H1 (cell line): ENCODE results near the gene CLEC16A. TPM values are rescaled to one million over a fixed set of nuclear protein-coding genes. Genes with fewer than 3 reads are reported as not detected.

ENCODE experiments used
- CTCF ChIA-PET: fragments of 300-600 bp; sonication (Branson Sonifier 250); formaldehyde crosslinking; loops from one replicate; lab custom pipeline; 2021; ENCODE audit not compliant: partially characterized antibody; lab: Charles Lee
- POLR2A ChIA-PET: fragments of 300-600 bp; sonication (Branson Sonifier 250); formaldehyde crosslinking; loops from one replicate; lab custom pipeline; 2021; ENCODE audit warnings: inconsistent platforms; ENCODE audit not compliant: partially characterized antibody; lab: Charles Lee
- DNase-seq, 2 experiments: peaks; one replicate each; pipeline versions ENCODE4 v3.0.0 to v3.0.0-alpha.2; 2010 to 2022; ENCODE audit warnings: low spot score in 2 of 2, low read depth in 1 of 2, mixed read lengths in 1 of 2
- FAIRE-seq: peaks from 2 replicates; lab custom pipeline; 2011; peaks lifted over from hg19 to GRCh38; lab: Jason Lieb, UNC
- H2AFZ ChIP-seq: 2 replicates; pipeline ENCODE4 v1.8.1; 2012; ENCODE audit warnings: low read length, inconsistent platforms
- H2AK5ac ChIP-seq: 2 replicates; pipeline ENCODE4 v1.6.1; 2013; ENCODE audit warnings: low read depth, low read length
- H2BK120ac ChIP-seq: replicated peaks from 2 replicates; pipeline ENCODE3; 2013; ENCODE audit warnings: low read depth, low read length, inconsistent platforms
- H2BK12ac ChIP-seq: 2 replicates; pipeline ENCODE4 v1.6.1; 2013; ENCODE audit warnings: low read depth, low read length
- H2BK15ac ChIP-seq: 2 replicates; pipeline ENCODE4 v1.6.1; 2013; ENCODE audit warnings: low read length
- H2BK20ac ChIP-seq: 2 replicates; pipeline ENCODE4 v1.6.1; 2013; ENCODE audit warnings: low read length
- H2BK5ac ChIP-seq: 2 replicates; pipeline ENCODE4 v1.6.1; 2013; ENCODE audit warnings: low read depth, low read length
- H3K14ac ChIP-seq: 2 replicates; pipeline ENCODE4 v1.6.1; 2013; ENCODE audit warnings: inconsistent platforms; ENCODE audit not compliant: insufficient read length
- H3K18ac ChIP-seq: 2 replicates; pipeline ENCODE4 v1.6.1; 2013; ENCODE audit warnings: low read length; ENCODE audit errors: extremely low read depth
- H3K23ac ChIP-seq: 2 replicates; pipeline ENCODE4 v1.6.1; 2013; ENCODE audit warnings: inconsistent platforms; ENCODE audit not compliant: insufficient read length
- H3K23me2 ChIP-seq: 2 replicates; pipeline ENCODE4 v1.6.1; 2013; ENCODE audit warnings: low read depth, low read length
- H3K27ac ChIP-seq: 2 replicates; pipeline ENCODE4 v1.6.1; 2011; ENCODE audit warnings: low read depth, low read length, inconsistent platforms
- H3K27me3 ChIP-seq, 4 experiments: replicated peaks in 1 of 4; 1 replicate in 1 of 4; 2 replicates in 3 of 4; pipeline versions ENCODE4 v1.6.1 to v1.8.1; 2011 to 2013; ENCODE audit warnings: low read length in 3 of 4, mild to moderate bottlenecking in 3 of 4, inconsistent platforms in 2 of 4, mixed read lengths in 2 of 4, moderate library complexity in 1 of 4; ENCODE audit not compliant: control insufficient read depth in 3 of 4, insufficient read depth in 3 of 4; ENCODE audit errors: extremely low read depth in 1 of 4
- H3K36me3 ChIP-seq, 4 experiments: 2 replicates each; pipeline versions ENCODE4 v1.6.1 to v1.8.1; 2011 to 2013; ENCODE audit warnings: mild to moderate bottlenecking in 4 of 4, low read length in 3 of 4, moderate library complexity in 2 of 4, control low read depth in 1 of 4, inconsistent platforms in 1 of 4; ENCODE audit not compliant: insufficient read depth in 4 of 4, control insufficient read depth in 2 of 4
- H3K4ac ChIP-seq: replicated peaks from 2 replicates; pipeline ENCODE3; 2013; ENCODE audit warnings: low read length, low read depth, mixed read lengths, inconsistent platforms; ENCODE audit not compliant: insufficient read length
- H3K4me1 ChIP-seq, 4 experiments: replicated peaks in 1 of 4; 1 replicate in 1 of 4; 2 replicates in 3 of 4; pipeline versions ENCODE4 v1.6.1 to v1.8.1; 2011 to 2013; ENCODE audit warnings: low read length in 3 of 4, inconsistent platforms in 2 of 4, mixed read lengths in 1 of 4; ENCODE audit not compliant: insufficient read depth in 4 of 4, control insufficient read depth in 3 of 4
- H3K4me2 ChIP-seq, 2 experiments: 2 replicates each; pipeline versions ENCODE4 v1.6.1 to v1.8.1; 2011 to 2013; ENCODE audit warnings: low read depth in 2 of 2, low read length in 2 of 2, control low read depth in 1 of 2, inconsistent platforms in 1 of 2, mild to moderate bottlenecking in 1 of 2; ENCODE audit not compliant: insufficient read depth in 1 of 2
- H3K4me3 ChIP-seq, 4 experiments: fragments of 200-600, 300-600 bp in 1 of 4; sonication (generic), shearing (Covaris generic), sonication (Bioruptor Twin) in 1 of 4; 2 replicates each; pipeline versions ENCODE4 v1.5.1 to v1.8.1; 2011 to 2016; ENCODE audit warnings: low read length in 4 of 4, low read depth in 3 of 4, control low read depth in 2 of 4, inconsistent platforms in 2 of 4, mild to moderate bottlenecking in 2 of 4, mixed read lengths in 1 of 4, moderate library complexity in 1 of 4; ENCODE audit not compliant: insufficient read depth in 2 of 4; ENCODE audit errors: extremely low read depth in 1 of 4
- H3K56ac ChIP-seq: replicated peaks from 2 replicates; pipeline ENCODE3; 2013; ENCODE audit warnings: low read depth, mild to moderate bottlenecking, mixed read lengths, low read length, inconsistent platforms; ENCODE audit not compliant: insufficient read length
- H3K79me1 ChIP-seq: 2 replicates; pipeline ENCODE4 v1.6.1; 2013; ENCODE audit warnings: low read depth, low read length, control low read depth
- H3K79me2 ChIP-seq, 2 experiments: 2 replicates each; pipeline versions ENCODE4 v1.6.1 to v1.8.1; 2012 to 2013; ENCODE audit warnings: low read length in 2 of 2, mild to moderate bottlenecking in 2 of 2, inconsistent platforms in 1 of 2; ENCODE audit not compliant: insufficient read depth in 2 of 2, control insufficient read depth in 1 of 2
- H3K9ac ChIP-seq, 4 experiments: replicated peaks in 1 of 4; 1 replicate in 1 of 4; 2 replicates in 3 of 4; pipeline versions ENCODE4 v1.6.1 to v1.8.1; 2011 to 2013; ENCODE audit warnings: low read depth in 3 of 4, low read length in 3 of 4, control low read depth in 2 of 4, mild to moderate bottlenecking in 2 of 4, moderate library complexity in 2 of 4, inconsistent platforms in 1 of 4; ENCODE audit errors: extremely low read depth in 1 of 4
- H3K9me3 ChIP-seq, 2 experiments: 2 replicates each; pipeline versions ENCODE4 v1.6.1 to v1.8.1; 2012 to 2013; ENCODE audit warnings: mild to moderate bottlenecking in 2 of 2, moderate library complexity in 2 of 2, control low read depth in 1 of 2, inconsistent platforms in 1 of 2, low read depth in 1 of 2, low read length in 1 of 2, mixed read lengths in 1 of 2; ENCODE audit not compliant: insufficient read depth in 2 of 2
- H4K20me1 ChIP-seq, 2 experiments: replicated peaks in 1 of 2; 2 replicates each; pipeline versions ENCODE3 to v1.8.1; 2011 to 2013; ENCODE audit warnings: inconsistent platforms in 2 of 2, low read length in 2 of 2, mild to moderate bottlenecking in 1 of 2; ENCODE audit not compliant: insufficient read depth in 2 of 2, control insufficient read depth in 1 of 2
- H4K5ac ChIP-seq: 2 replicates; pipeline ENCODE4 v1.6.1; 2013; ENCODE audit warnings: low read length, low read depth, mixed read lengths, inconsistent platforms; ENCODE audit not compliant: insufficient read length
- H4K8ac ChIP-seq: 2 replicates; pipeline ENCODE4 v1.8.0; 2013; ENCODE audit warnings: mild to moderate bottlenecking, moderate library complexity, low read length, inconsistent platforms; ENCODE audit not compliant: insufficient read depth; ENCODE audit errors: extremely low read depth
- H4K91ac ChIP-seq: replicated peaks from 2 replicates; pipeline ENCODE3; 2013; ENCODE audit warnings: low read length, mixed read lengths, inconsistent platforms; ENCODE audit not compliant: insufficient read length
- BCL11A ChIP-seq, 2 experiments: IDR thresholded peaks; one replicate each; pipeline ENCODE4 v1.6.1; 2011; ENCODE audit warnings: low read depth in 2 of 2, low read length in 2 of 2, mild to moderate bottlenecking in 2 of 2
- CBX5 ChIP-seq: fragments of 300-800, 300-1000 bp; sonication (generic); IDR thresholded peaks from 2 replicates; pipeline ENCODE4 v1.7.1; 2016; ENCODE audit warnings: antibody characterized with exemption, low read length, low read depth
- CHD2 ChIP-seq: IDR thresholded peaks from 2 replicates; pipeline ENCODE4 v1.6.1; 2012; ENCODE audit warnings: low read length, improper control_type of control experiment
- EGR1 ChIP-seq: IDR thresholded peaks from 2 replicates; pipeline ENCODE4 v1.6.1; 2011; ENCODE audit warnings: low read depth, low read length, borderline replicate concordance
- JUN ChIP-seq: IDR thresholded peaks from 2 replicates; pipeline ENCODE4 v1.6.1; 2011; ENCODE audit warnings: low read depth, mild to moderate bottlenecking, improper control_type of control experiment, low read length
- RFX5 ChIP-seq: IDR thresholded peaks from 2 replicates; pipeline ENCODE4 v1.6.1; 2011; ENCODE audit warnings: low read depth, low read length, improper control_type of control experiment, borderline replicate concordance
- RXRA ChIP-seq: IDR thresholded peaks from 2 replicates; pipeline ENCODE4 v1.6.1; 2011; ENCODE audit warnings: low read depth, mild to moderate bottlenecking, low read length, moderate library complexity; ENCODE audit not compliant: insufficient read depth
- SP4 ChIP-seq: IDR thresholded peaks from 2 replicates; pipeline ENCODE4 v1.6.1; 2012; ENCODE audit warnings: low read length, inconsistent platforms
- SUZ12 ChIP-seq: fragments of 200-600 bp; sonication (generic); IDR thresholded peaks from 2 replicates; pipeline ENCODE4 v1.6.1; 2012; ENCODE audit warnings: mild to moderate bottlenecking, inconsistent platforms, low read length, moderate library complexity, mixed read lengths
- TCF12 ChIP-seq: IDR thresholded peaks from 2 replicates; pipeline ENCODE4 v1.6.1; 2011; ENCODE audit warnings: low read depth, mild to moderate bottlenecking, low read length
- TEAD4 ChIP-seq: IDR thresholded peaks from 2 replicates; pipeline ENCODE4 v1.6.1; 2012; ENCODE audit warnings: low read depth, low read length, inconsistent platforms, mixed read lengths
- WGBS, 2 experiments: shearing (Covaris generic) in 1 of 2; methylation state at CpG; one replicate each; pipeline versions ENCODE4 v1.1.6 to v1.1.7; 2013 to 2015; ENCODE audit warnings: low lambda C conversion rate in 2 of 2, mixed read lengths in 2 of 2, inconsistent platforms in 1 of 2, low coverage in 1 of 2, missing lambda C conversion rate in 1 of 2; ENCODE audit not compliant: insufficient replicate concordance in 2 of 2, insufficient coverage in 1 of 2, insufficient read length in 1 of 2; ENCODE audit errors: extremely low coverage in 1 of 2, missing lambda C conversion rate in 1 of 2; 5-methylcytosine and 5-hydroxymethylcytosine counted together
- polyA plus RNA-seq, 7 experiments: library from polyadenylated mRNA; depleted of rRNA in 3 of 7; stranded (reverse) in 5 of 7; unstranded in 2 of 7; fragments of >200 nt in 5 of 7; fragments of 200-250 nt in 2 of 7; gene quantifications; 1 replicate in 5 of 7; 2 replicates in 1 of 7; 4 replicates in 1 of 7; pipeline versions ENCODE4 v1.2.1 to v1.2.3, GENCODE V29; 2011 to 2013; ENCODE audit warnings: missing spikeins in 2 of 7, mixed read lengths in 2 of 7
- total RNA-seq: library from RNA; stranded (reverse); fragmentation: NEBNext Ultra II Directional; extraction: Animal tissue kit (Norgen Biotek cat#: 25700); gene quantifications from 2 replicates; pipeline ENCODE4 v1.2.1, GENCODE V29; 2021
- TF ChIP-seq, protein P1 (sequence below): IDR thresholded peaks from 2 replicates; pipeline ENCODE4 v1.6.1; 2012; ENCODE audit warnings: inconsistent platforms
- TF ChIP-seq, protein P2 (sequence below): IDR thresholded peaks from 2 replicates; pipeline ENCODE4 v1.6.1; 2011; ENCODE audit warnings: low read depth, mild to moderate bottlenecking, low read length; ENCODE audit not compliant: insufficient read depth

CLEC16A gene
- total and polyA plus RNA-seq, 2 of the 8 experiments (the other 6 are each of a cell fraction or from before 2014, with no cell fraction given): 7.6 to 19.3 TPM

DNA sequence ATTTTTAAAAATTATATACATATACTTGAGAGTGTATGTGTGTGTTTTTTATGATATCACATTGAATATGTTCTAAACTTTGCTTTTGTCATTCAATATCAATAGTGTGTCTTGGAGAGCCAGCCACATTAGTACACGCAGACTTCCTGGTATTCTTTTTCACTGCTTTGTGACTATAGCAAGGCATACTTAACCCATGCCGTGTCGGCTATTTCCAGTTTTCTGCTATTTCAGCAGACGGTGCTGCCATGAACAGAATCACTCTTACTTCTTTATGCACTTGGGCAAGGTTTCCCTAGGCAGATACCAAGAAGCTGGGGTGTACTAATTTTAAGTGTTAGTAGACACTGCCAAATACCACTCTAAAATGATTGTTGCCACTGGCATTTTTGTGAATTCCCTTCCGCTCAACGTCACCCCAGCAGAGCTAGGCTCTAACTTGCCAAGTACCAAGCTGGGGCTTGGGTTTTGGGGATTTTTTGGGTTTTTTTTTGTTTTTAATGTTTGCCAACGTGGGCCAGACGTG is 176.8 kb downstream of the CLEC16A start:
- Histone ChIP-seq H3K23ac (no peak overlapping the region), H3K4me2 (no peak overlapping the region), H3K18ac (no peak overlapping the region), H3K14ac (no peak overlapping the region), H3K23me2 (no peaks in the 10 kb centered on the region; the same call in 1 of the 2 replicates), H3K56ac (no peak overlapping the region), H3K9me3 (no peaks in the 10 kb centered on the region), H3K27me3 (no peaks in the 10 kb centered on the region), H4K5ac (no peak overlapping the region), H4K20me1 (peaks cover 0 to 6% of the 10 kb centered on the region in 2 experiments), H2BK15ac (no peak overlapping the region), H4K8ac (no peak overlapping the region), H2BK120ac (no peak overlapping the region), H3K79me2 (no peaks in the 10 kb centered on the region), H3K27ac (no peak overlapping the region), H2BK5ac (no peak overlapping the region), H2AFZ (no peak overlapping the region), H3K4me3 (no peak overlapping the region), H2BK20ac (no peak overlapping the region), H2AK5ac (no peak overlapping the region), H3K36me3 (peaks cover 0 to 3% (median 1%) of the 10 kb centered on the region in 4 experiments; a peak in 1 of 8 replicates), H3K79me1 (no peaks in the 10 kb centered on the region), H4K91ac (no peak overlapping the region), H2BK12ac (no peak overlapping the region), H3K4me1 (no peaks in the 10 kb centered on the region), H3K4ac (no peak overlapping the region), H3K9ac (no peak overlapping the region)
- ChIA-PET POLR2A (interaction anchor here (1.2 to 1.3 kb wide), 2 partner anchors 14 to 135 kb away, joined by 3 read pairs; partner anchors contain the start of gene SOCS1), CTCF (interaction anchor here (0.8 to 1.5 kb wide), 2 partner anchors 13 to 64 kb away, joined by 3 to 4 read pairs; no protein-coding TSS in a partner anchor)
- FAIRE-seq (no peak), DNase-seq (no peak)
- WGBS, 2 experiments: 93% methylated on average over 8 of the region's 8 CpGs; no CpG with 5 or more reads in 1 of the 2 experiments
- TF ChIP-seq EGR1 (no peak), JUN (no peak), SP4 (no peak), TCF12 (no peak), CHD2 (no peak), CBX5 (no peak), BCL11A (IDR thresholded peaks at IDR 0.05; ENCODE audit: low read depth in 2 of 2, low read length in 2 of 2) (no peak), RXRA (no peak), RFX5 (no peak), SUZ12 (no peak), TEAD4 (no peak)
- TF ChIP-seq, protein P1, sequence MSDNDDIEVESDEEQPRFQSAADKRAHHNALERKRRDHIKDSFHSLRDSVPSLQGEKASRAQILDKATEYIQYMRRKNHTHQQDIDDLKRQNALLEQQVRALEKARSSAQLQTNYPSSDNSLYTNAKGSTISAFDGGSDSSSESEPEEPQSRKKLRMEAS: no peak
- TF ChIP-seq, protein P2, sequence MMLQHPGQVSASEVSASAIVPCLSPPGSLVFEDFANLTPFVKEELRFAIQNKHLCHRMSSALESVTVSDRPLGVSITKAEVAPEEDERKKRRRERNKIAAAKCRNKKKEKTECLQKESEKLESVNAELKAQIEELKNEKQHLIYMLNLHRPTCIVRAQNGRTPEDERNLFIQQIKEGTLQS: no peak
